ENCODE data around the gene SHISAL2B.

Gene SHISAL2B

DNA sequence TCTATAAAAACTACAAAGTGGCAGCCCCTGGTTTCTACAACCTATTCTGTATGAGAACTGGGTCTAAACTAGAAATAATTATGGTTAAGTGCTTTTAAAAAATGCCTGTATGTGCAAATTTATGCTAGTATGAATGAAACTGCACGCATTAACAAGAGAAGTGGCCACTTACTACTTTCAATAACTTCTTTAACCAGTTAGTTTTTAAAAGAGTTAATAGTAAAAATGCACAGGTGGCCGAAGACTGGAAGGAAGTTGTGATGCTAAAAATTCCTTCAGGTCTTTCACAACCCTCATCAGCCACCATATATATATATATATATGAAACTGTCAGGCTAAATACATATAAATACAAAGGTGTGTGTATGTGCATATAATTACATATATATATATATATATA lies 36.8 kb downstream of the SHISAL2B start:
- TF ChIP-seq, protein P1, sequence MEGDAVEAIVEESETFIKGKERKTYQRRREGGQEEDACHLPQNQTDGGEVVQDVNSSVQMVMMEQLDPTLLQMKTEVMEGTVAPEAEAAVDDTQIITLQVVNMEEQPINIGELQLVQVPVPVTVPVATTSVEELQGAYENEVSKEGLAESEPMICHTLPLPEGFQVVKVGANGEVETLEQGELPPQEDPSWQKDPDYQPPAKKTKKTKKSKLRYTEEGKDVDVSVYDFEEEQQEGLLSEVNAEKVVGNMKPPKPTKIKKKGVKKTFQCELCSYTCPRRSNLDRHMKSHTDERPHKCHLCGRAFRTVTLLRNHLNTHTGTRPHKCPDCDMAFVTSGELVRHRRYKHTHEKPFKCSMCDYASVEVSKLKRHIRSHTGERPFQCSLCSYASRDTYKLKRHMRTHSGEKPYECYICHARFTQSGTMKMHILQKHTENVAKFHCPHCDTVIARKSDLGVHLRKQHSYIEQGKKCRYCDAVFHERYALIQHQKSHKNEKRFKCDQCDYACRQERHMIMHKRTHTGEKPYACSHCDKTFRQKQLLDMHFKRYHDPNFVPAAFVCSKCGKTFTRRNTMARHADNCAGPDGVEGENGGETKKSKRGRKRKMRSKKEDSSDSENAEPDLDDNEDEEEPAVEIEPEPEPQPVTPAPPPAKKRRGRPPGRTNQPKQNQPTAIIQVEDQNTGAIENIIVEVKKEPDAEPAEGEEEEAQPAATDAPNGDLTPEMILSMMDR (conservative IDR thresholded peaks at IDR 0.05; ENCODE audit: control insufficient read depth, insufficient read depth, low read depth, low read length) = no peak
- DNase-seq (ENCODE audit: low read depth) = no peak
- H3K4me3 ChIP-seq (ENCODE audit: control insufficient read depth, low read depth, low read length) = no peak overlapping the region

DNA sequence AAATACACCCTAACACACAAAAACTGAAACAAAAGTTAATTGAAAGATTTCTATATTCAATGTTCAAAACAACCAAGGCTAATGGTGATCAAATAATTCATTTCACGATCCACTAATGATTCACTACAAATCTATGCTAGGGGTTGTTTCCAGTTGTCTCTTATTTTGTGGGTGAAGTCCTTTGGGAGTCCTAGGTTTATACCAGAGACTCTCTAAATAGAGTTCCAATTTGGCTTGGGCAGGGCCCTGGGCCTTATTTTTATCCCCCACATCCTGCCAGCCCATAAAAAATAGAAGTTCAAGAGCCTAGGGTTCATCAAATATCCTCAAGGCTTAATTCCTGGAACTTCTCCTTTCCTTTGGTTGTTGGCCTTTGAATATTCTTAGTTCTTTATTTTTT lies 52.1 kb downstream of the SHISAL2B start:
- H3K4me3 ChIP-seq (ENCODE audit: control insufficient read depth, low read depth, low read length) = no peak overlapping the region
- TF ChIP-seq, protein P1 (conservative IDR thresholded peaks at IDR 0.05; ENCODE audit: control insufficient read depth, insufficient read depth, low read depth, low read length) = no peak
- DNase-seq (ENCODE audit: low read depth) = no peak

DNA sequence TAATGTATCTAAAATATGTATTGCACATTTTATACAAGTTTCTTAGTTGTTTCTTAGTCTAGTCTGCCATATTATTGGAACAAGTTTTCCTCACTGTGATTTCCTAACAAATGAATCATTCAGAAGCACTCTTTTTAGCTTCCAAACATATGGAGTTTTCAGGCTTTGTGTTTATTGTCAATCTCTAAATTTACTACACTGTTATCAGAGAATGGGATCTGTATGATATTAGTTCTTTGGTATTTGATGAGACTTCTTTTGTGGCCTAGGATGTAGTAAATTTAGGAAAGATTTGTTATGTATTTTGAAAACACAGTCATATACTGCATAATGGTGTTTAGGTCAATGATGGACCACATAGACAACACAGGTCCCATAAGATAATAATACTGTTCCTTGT lies 52.5 kb downstream of the SHISAL2B start:
- peak; percentile 25 for DNase-seq (ENCODE audit: low read depth)
- TF ChIP-seq, protein P1 (conservative IDR thresholded peaks at IDR 0.05; ENCODE audit: control insufficient read depth, insufficient read depth, low read depth, low read length) = no peak
- H3K4me3 ChIP-seq (ENCODE audit: control insufficient read depth, low read depth, low read length) = no peak overlapping the region

DNA sequence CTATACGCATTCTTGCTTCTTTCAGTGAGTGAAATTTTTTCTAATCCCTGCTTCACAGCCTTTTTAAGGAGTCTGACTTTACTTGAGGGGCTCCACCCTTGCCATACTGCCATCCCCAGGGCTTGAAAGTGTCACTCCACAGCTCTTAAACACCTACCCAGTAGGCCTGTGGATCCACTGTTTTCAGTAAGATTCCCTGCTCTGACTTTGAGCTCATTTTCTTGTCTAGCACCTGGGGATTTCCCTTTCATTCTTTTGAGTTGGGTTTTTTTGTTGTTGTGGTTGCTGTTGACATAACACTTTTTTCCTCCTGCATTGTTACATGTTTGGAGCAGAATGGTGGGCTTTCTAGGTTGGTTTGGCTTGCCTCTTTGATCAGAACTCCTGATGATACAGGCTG lies 54.6 kb downstream of the SHISAL2B start:
- TF ChIP-seq, protein P1 (conservative IDR thresholded peaks at IDR 0.05; ENCODE audit: control insufficient read depth, insufficient read depth, low read depth, low read length) = no peak
- no peak for DNase-seq (ENCODE audit: low read depth)

DNA sequence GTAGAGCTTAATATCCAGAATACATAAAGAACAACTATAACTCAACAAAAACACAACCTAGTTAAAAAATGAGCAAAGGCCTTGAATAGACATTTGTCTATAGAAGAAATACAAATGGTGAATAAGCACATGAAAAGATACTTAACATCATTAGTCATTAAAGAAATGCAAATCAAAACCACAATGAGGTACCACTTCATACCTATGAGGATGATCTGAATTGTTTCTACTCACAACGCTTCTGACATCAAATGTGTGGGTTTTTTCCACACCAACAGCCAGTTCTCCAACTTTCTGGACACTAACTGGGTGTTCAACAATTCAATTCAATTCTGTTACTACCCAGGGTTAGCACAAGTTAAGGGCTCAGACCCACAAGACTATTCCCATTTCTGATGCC lies 56.1 kb downstream of the SHISAL2B start:
- TF ChIP-seq, protein P1 (conservative IDR thresholded peaks at IDR 0.05; ENCODE audit: control insufficient read depth, insufficient read depth, low read depth, low read length) = no peak
- peak; percentile 34 for DNase-seq (ENCODE audit: low read depth)
- no peak overlapping the region for H3K4me3 ChIP-seq (ENCODE audit: control insufficient read depth, low read depth, low read length)

More for the DNA sequence above, 54.6 kb downstream of the SHISAL2B start:
- H3K4me3 ChIP-seq (ENCODE audit: control insufficient read depth, low read depth, low read length) = no peak overlapping the region

DNA sequence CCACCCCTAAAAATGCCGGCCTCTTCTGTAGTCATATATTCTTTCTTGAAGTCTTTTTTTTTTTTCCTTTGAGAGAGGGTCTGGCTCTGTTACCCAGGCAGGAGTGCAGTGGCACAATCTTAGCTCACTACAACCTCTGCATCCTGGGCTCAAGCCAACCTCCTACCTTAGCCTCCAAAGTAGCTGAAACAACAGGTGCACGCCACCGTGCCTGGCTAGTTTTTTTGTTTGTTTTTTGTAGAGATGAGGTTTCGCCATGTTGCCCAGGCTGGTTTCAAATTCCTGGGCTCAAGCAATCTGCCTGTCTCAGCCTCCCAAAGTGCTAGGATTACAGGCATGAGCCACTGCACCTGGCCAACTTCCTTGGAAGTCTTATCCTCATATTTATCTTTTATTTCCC lies 59.1 kb downstream of the SHISAL2B start:
- no peak overlapping the region for H3K4me3 ChIP-seq (ENCODE audit: control insufficient read depth, low read depth, low read length)
- TF ChIP-seq, protein P1 (conservative IDR thresholded peaks at IDR 0.05; ENCODE audit: control insufficient read depth, insufficient read depth, low read depth, low read length) = no peak
- DNase-seq (ENCODE audit: low read depth) = no peak

DNA sequence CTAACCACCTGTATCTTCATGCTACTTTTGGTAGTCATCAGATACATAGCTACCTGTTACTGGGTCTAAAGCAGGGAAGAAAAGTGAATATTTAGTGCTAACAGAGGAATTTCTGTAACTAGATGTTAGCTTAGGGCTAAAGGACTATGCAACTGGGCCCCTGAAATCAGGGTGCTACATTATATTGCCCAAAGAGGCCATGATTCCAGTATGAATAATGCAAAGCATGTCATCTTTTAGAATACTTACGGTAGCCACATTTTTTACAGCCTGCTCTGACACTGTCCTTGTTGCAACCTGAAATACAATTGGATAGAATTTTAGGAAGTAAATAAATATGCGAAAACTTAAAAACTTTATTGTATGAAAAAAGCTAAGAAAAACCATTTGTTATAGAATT lies 63.8 kb downstream of the SHISAL2B start:
- H3K4me3 ChIP-seq (ENCODE audit: control insufficient read depth, low read depth, low read length) = no peak overlapping the region
- TF ChIP-seq, protein P1 (conservative IDR thresholded peaks at IDR 0.05; ENCODE audit: control insufficient read depth, insufficient read depth, low read depth, low read length) = no peak
- no peak for DNase-seq (ENCODE audit: low read depth)

Measured in fibroblast of mammary gland (primary cell).